HS-27A (cell line): ENCODE measurements around the gene BCL2.
A peak's percentile ranks its signal among the peaks of the same experiment; 100 is the strongest.

Experiments used
- DNase-seq: peaks from one replicate; pipeline ENCODE4 v3.0.0-alpha.2; 2012; ENCODE audit warnings: low read depth, missing footprints

BCL2 gene

GRCh38 chr18:63180971-63181376 lies 138.6 kb downstream of the BCL2 start:
- DNase-seq: no peak

- no peak for DNase-seq
Measured at GRCh38 chr18:63180321-63180720, 139.2 kb downstream of the BCL2 start.

- no peak for DNase-seq
Measured at GRCh38 chr18:63179422-63179821, 140.1 kb downstream of the BCL2 start.

- DNase-seq: no peak
Measured at GRCh38 chr18:63178971-63179370, 140.6 kb downstream of the BCL2 start.

GRCh38 chr18:63177919-63178821 lies 141.4 kb downstream of the BCL2 start:
- no peak for DNase-seq

GRCh38 chr18:63177259-63177658 lies 142.3 kb downstream of the BCL2 start:
- DNase-seq: no peak

- DNase-seq: no peak
Measured at GRCh38 chr18:63175264-63175663, 144.3 kb downstream of the BCL2 start.

- DNase-seq: no peak
Measured at GRCh38 chr18:63173983-63174382, 145.6 kb downstream of the BCL2 start.

- DNase-seq: no peak
Measured at GRCh38 chr18:63169853-63170252, 149.7 kb downstream of the BCL2 start.

GRCh38 chr18:63168287-63168686 lies 151.3 kb downstream of the BCL2 start:
- DNase-seq: no peak

- DNase-seq: no peak
Measured at GRCh38 chr18:63166142-63166541, 153.4 kb downstream of the BCL2 start.

GRCh38 chr18:63164396-63164795 lies 155.2 kb downstream of the BCL2 start:
- no peak for DNase-seq

GRCh38 chr18:63162271-63163014 lies 157.1 kb downstream of the BCL2 start:
- DNase-seq: peak; percentile 2

- peak; percentile 62 for DNase-seq
Measured at GRCh38 chr18:63161761-63162195, 157.8 kb downstream of the BCL2 start.

- no peak for DNase-seq
Measured at GRCh38 chr18:63161032-63161760, 158.4 kb downstream of the BCL2 start.

- DNase-seq: no peak
Measured at GRCh38 chr18:63160172-63160995, 159.2 kb downstream of the BCL2 start.

GRCh38 chr18:63159590-63159989 lies 160.0 kb downstream of the BCL2 start:
- no peak for DNase-seq

- DNase-seq: no peak
Measured at GRCh38 chr18:63158676-63159291, 160.8 kb downstream of the BCL2 start.

- DNase-seq: no peak
Measured at GRCh38 chr18:63158012-63158631, 161.4 kb downstream of the BCL2 start.

GRCh38 chr18:63157293-63158011 lies 162.1 kb downstream of the BCL2 start:
- no peak for DNase-seq
